KOPT-K1 (cell line): ENCODE results near the gene RNF144B.

Source experiments
- H3K27ac ChIP-seq: fragments of 200-600 bp; sonication (generic); 2 replicates; pipeline ENCODE4 v1.5.1; 2016; ENCODE audit warnings: antibody characterized with exemption, mild to moderate bottlenecking, low read depth, low read length; ENCODE audit not compliant: poor library complexity, severe bottlenecking
- H3K36me3 ChIP-seq: fragments of 200-600 bp; sonication (generic); 2 replicates; pipeline ENCODE4 v1.5.1; 2017; ENCODE audit warnings: antibody characterized with exemption, mild to moderate bottlenecking, low read length, moderate library complexity; ENCODE audit not compliant: insufficient read depth
- H3K9me3 ChIP-seq: fragments of 200-600 bp; sonication (generic); 2 replicates; pipeline ENCODE4 v1.5.1; 2017; ENCODE audit warnings: antibody characterized with exemption, low read length, mild to moderate bottlenecking; ENCODE audit not compliant: insufficient read depth, poor library complexity, severe bottlenecking

The RNF144B gene

DNA sequence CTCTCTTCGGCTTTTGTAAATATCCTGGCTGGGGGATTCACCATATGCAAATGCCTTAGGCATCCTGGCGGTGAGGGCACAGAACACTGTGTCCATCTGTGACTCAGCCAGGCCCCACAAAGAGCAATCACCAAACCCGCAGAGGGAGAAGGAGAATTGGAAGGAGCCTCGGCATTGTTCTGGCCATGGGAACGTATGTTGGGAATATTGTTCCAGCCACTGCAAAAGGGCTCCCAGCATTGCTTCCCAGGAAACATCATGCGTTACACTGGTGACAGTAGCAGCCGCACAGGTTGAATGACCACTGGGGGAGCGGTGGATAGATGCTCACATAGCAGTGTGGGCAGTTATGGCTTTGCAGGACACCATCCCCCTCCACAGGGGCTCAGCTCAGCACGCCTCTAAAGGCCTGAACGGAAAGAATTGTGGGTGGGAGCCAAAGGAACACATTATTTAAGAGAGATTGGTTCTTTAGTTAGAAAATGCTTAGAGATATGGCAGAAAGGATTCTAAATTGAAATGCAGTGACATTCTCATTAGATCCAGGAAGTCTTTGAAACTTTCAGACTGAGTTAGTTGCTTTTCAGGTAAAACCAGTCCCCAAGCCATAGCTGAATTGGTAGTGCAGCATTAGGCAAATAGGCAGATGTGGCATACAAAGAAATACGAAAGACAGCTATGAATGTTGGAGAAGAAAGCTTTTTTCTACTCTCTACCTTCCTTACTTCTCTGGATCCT lies 104.3 kb downstream of the RNF144B start:
- Histone ChIP-seq H3K36me3 (no peaks in the 10 kb centered on the region), H3K27ac (no peak overlapping the region), H3K9me3 (no peaks in the 10 kb centered on the region)

- Histone ChIP-seq H3K36me3 (no peaks in the 10 kb centered on the region), H3K9me3 (no peaks in the 10 kb centered on the region), H3K27ac (no peak overlapping the region)
Observed at GRCh38 chr6:18492972-18493371, 105.8 kb downstream of the RNF144B start.

GRCh38 chr6:18493382-18493891 lies 106.3 kb downstream of the RNF144B start:
- Histone ChIP-seq H3K27ac (no peak overlapping the region), H3K36me3 (no peaks in the 10 kb centered on the region), H3K9me3 (no peaks in the 10 kb centered on the region)

DNA sequence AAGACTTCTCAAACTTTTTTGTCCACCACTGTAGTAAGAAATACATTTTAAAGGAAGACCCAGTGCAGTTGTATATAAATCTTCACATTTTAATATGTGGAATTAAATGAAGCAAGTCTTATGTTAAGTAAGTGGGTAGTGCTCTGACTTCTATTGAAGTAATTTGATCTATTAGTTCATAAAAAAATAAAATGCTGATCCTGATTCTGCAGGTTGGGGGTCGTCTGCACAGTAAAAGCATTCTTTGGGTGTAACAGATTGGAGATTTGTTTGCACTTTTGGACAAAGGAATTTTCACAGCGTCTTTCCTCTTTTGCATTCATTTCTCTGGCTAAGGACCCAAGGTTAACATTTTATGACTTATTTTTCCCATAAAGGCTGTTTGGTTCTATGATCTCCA lies 106.8 kb downstream of the RNF144B start:
- no peaks in the 10 kb centered on the region for H3K36me3 ChIP-seq
- H3K27ac ChIP-seq: no peak overlapping the region
- no peaks in the 10 kb centered on the region for H3K9me3 ChIP-seq

- H3K27ac ChIP-seq: no peak overlapping the region
- no peaks in the 10 kb centered on the region for H3K9me3 ChIP-seq
- H3K36me3 ChIP-seq: no peaks in the 10 kb centered on the region
Observed at GRCh38 chr6:18495236-18495635, 108.1 kb downstream of the RNF144B start.

- no peaks in the 10 kb centered on the region for H3K36me3 ChIP-seq
- no peaks in the 10 kb centered on the region for H3K9me3 ChIP-seq
- H3K27ac ChIP-seq: no peak overlapping the region
Observed at GRCh38 chr6:18496462-18496861, 109.3 kb downstream of the RNF144B start.

- H3K9me3 ChIP-seq: no peaks in the 10 kb centered on the region
- no peak overlapping the region for H3K27ac ChIP-seq
- H3K36me3 ChIP-seq: no peaks in the 10 kb centered on the region
Observed at GRCh38 chr6:18497006-18497405, 109.9 kb downstream of the RNF144B start.

DNA sequence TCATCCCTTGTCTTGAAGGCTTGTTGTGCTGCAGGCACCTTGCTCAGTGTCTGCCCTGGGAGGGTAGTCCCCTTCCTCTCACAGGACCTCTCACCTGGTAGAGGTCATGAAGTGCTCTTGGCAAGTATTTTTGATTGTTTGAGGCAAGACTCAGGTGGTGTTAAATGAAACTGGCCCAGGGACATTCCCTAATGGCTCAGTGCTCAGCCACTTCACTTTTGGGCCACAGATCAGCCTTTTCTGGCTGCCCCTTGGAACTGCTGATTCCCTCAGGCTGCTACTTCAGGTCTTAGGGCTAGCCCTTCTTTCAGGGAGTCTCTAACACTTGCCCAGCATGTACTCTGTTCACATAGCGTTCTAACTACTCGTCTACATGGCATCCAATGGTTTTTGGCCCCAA lies 111.3 kb downstream of the RNF144B start:
- Histone ChIP-seq H3K9me3 (no peaks in the 10 kb centered on the region), H3K27ac (no peak overlapping the region), H3K36me3 (no peaks in the 10 kb centered on the region)

DNA sequence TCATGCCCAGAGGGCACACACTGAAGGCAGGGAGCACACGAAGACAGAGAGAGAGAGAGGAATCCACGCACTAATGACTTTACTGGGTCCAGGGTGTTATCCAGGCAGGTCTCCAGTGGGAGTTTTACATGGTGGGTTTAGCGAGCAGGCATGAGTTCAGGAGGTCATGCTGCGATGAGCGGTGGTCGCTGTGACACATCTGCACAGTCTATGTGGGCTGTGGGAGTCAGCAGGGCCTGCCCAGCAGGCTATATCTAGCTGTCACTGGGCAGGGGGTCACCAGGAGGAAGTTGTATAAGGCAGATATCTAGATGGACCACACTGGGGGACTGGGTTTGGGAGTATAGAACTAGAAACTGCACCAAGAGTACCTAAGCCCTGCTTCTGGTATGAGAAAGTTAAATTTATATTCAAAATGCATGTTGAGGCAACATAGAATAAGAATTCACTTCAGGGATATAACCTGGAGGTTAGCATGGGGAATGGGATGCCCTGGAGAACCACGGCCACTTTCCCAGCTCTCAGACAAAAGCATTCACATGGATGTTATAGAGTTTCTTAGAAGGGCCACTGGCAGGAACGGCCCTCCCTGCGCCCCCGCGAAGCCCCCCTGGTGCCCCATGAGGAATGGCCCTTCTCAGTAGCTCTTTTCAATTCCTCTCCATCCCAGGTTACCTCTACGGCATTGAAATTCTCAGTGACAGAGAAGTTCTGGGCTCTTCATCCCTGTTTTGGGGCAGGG lies 113.9 kb downstream of the RNF144B start:
- no peaks in the 10 kb centered on the region for H3K9me3 ChIP-seq
- no peaks in the 10 kb centered on the region for H3K36me3 ChIP-seq
- H3K27ac ChIP-seq: no peak overlapping the region

DNA sequence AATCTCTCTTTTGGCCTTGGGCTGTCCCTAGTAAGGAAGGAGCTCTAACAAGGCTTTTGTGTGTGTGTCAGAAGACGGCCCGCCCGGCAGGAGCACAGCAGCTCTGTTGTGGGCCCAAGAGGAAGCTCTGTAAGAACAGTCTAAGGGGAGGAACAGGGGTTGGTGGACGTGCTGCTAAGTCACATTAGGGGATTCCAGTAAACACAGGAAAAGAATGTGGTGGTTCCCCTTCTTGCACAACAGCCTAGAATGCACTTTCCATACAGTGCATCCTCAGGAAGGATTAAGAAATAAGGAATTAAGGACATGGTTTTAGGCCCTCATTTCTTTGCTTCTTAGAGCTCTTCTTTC lies 114.5 kb downstream of the RNF144B start:
- no peaks in the 10 kb centered on the region for H3K36me3 ChIP-seq
- no peak overlapping the region for H3K27ac ChIP-seq
- no peaks in the 10 kb centered on the region for H3K9me3 ChIP-seq

GRCh38 chr6:18503206-18503592 lies 116.0 kb downstream of the RNF144B start:
- Histone ChIP-seq H3K36me3 (no peaks in the 10 kb centered on the region), H3K27ac (no peak overlapping the region), H3K9me3 (no peaks in the 10 kb centered on the region)

DNA sequence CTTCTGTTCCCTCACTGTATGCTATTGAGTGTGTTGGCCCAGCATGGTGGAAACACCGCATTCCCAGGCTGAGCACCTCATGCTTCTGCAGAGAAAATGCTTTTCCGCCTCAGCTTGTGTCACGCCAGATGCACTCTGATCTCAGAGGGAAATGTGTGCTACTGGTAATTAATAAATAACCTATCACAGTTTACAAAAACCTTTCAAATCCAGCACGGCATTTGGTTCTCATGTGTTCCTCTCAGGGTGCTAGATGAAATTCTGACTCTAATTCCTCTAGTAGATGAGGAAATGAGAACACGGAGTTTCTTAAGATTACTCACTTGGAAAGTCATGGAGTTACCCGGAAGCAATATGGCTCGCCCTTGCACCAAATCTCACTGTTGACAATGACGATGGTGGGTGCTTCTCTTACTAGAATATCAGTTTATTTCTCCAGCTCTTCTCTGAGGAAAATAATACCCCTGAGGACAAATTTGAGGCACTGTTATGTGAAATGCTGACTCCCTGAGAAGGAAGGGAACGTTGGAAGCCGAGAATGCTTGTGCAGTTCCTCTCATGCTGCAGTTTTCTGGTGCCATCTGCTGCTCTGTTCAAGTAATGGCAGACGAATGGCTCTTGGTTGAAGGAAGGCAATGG lies 116.6 kb downstream of the RNF144B start:
- no peaks in the 10 kb centered on the region for H3K9me3 ChIP-seq
- no peaks in the 10 kb centered on the region for H3K36me3 ChIP-seq
- no peak overlapping the region for H3K27ac ChIP-seq

- Histone ChIP-seq H3K36me3 (no peaks in the 10 kb centered on the region), H3K27ac (no peak overlapping the region), H3K9me3 (no peaks in the 10 kb centered on the region)
Observed at GRCh38 chr6:18504232-18504596, 117.1 kb downstream of the RNF144B start.

GRCh38 chr6:18506382-18507017 lies 119.3 kb downstream of the RNF144B start:
- H3K36me3 ChIP-seq: no peaks in the 10 kb centered on the region

GRCh38 chr6:18507018-18507415 lies 119.9 kb downstream of the RNF144B start:
- no peak overlapping the region for H3K27ac ChIP-seq
- no peaks in the 10 kb centered on the region for H3K36me3 ChIP-seq

More at GRCh38 chr6:18506382-18507017, 119.3 kb downstream of the RNF144B start:
- no peaks in the 10 kb centered on the region for H3K9me3 ChIP-seq
- H3K27ac ChIP-seq: no peak overlapping the region

More at GRCh38 chr6:18507018-18507415, 119.9 kb downstream of the RNF144B start:
- no peaks in the 10 kb centered on the region for H3K9me3 ChIP-seq
